Natural killer cell treated with Interleukin-12 subunit alpha and Interleukin-12 subunit beta and Interleukin-15 and Interleukin-18, amount 100 ng/mL, for 72 hours (primary cell): ENCODE measurements around the gene POLD2. TPM values are rescaled to one million over a fixed set of nuclear protein-coding genes. Genes with fewer than 3 reads are reported as not detected.

Source experiments
- ATAC-seq, 2 donors: fragments of 150-1000 bp; cut with Tn5 transposase in 1 of 2; sonication (Bioruptor Pico), chemical (Tn5 transposase) in 1 of 2; 2 replicates each; pipeline ENCODE4 v1.10.0; 2021
- DNase-seq: peaks from one replicate; pipeline ENCODE4 v3.0.0; 2022; ENCODE audit warnings: low spot score
- H3K27ac Mint-ChIP-seq, 2 donors: 1 replicate in 1 of 2; 2 replicates in 1 of 2; pipeline ENCODE4 v1.8.0; 2022; ENCODE audit warnings: mixed read lengths in 2 of 2, mild to moderate bottlenecking in 1 of 2, moderate library complexity in 1 of 2
- H3K27me3 Mint-ChIP-seq, 2 donors: 1 replicate in 1 of 2; 2 replicates in 1 of 2; pipeline ENCODE4 v1.8.0; 2022; ENCODE audit warnings: mixed read lengths in 2 of 2
- H3K36me3 Mint-ChIP-seq: one replicate; pipeline ENCODE4 v1.8.0; 2022; ENCODE audit warnings: mixed read lengths
- H3K4me1 Mint-ChIP-seq, 2 donors: 1 replicate in 1 of 2; 2 replicates in 1 of 2; pipeline ENCODE4 v1.8.0; 2022; ENCODE audit warnings: low read depth in 2 of 2, mixed read lengths in 2 of 2, mild to moderate bottlenecking in 1 of 2
- H3K4me3 Mint-ChIP-seq: one replicate; pipeline ENCODE4 v1.8.0; 2022; ENCODE audit warnings: mixed read lengths
- H3K9me3 Mint-ChIP-seq: 2 replicates; pipeline ENCODE4 v1.8.0; 2022; ENCODE audit warnings: mixed read lengths
- total RNA-seq, 2 donors: library from RNA; stranded (reverse); gene quantifications; one replicate each; pipeline ENCODE4 v1.2.3, GENCODE V29; 2022

POLD2 gene
- total RNA-seq, 2 donors from 2014 or later: 101 to 229 TPM

- Mint-ChIP-seq H3K27me3 (peaks cover 0 to 2% of the 10 kb centered on the region in 2 donors), H3K27ac (no peak overlapping the region), H3K4me1 (peaks cover 10 to 14% of the 10 kb centered on the region in 2 donors), H3K9me3 (no peaks in the 10 kb centered on the region), H3K36me3 (no peaks in the 10 kb centered on the region), H3K4me3 (no peak overlapping the region)
- DNase-seq: no peak
- no peak for ATAC-seq
Measured at GRCh38 chr7:44086627-44087026, 36.7 kb downstream of the POLD2 start.

- peaks cover 18 to 23% of the 10 kb centered on the region in 2 donors for H3K4me1 Mint-ChIP-seq
- H3K9me3 Mint-ChIP-seq: no peaks in the 10 kb centered on the region
- peaks cover 4% of the 10 kb centered on the region for H3K36me3 Mint-ChIP-seq
- no peak overlapping the region for H3K27ac Mint-ChIP-seq
- H3K27me3 Mint-ChIP-seq: no peaks in the 10 kb centered on the region
- H3K4me3 Mint-ChIP-seq: no peak overlapping the region
- no peak for ATAC-seq
- DNase-seq: no peak
Measured at GRCh38 chr7:44085546-44085945, 37.8 kb downstream of the POLD2 start.

- Mint-ChIP-seq H3K4me1 (peaks cover 18 to 23% of the 10 kb centered on the region in 2 donors), H3K27me3 (no peaks in the 10 kb centered on the region), H3K9me3 (no peaks in the 10 kb centered on the region), H3K4me3 (no peak overlapping the region), H3K27ac (peak overlapping the region in 1 of 2 donors; percentile 93), H3K36me3 (peaks cover 4% of the 10 kb centered on the region)
- ATAC-seq (no peak), DNase-seq (no peak)
Measured at GRCh38 chr7:44084701-44085100, 38.6 kb downstream of the POLD2 start.

DNA sequence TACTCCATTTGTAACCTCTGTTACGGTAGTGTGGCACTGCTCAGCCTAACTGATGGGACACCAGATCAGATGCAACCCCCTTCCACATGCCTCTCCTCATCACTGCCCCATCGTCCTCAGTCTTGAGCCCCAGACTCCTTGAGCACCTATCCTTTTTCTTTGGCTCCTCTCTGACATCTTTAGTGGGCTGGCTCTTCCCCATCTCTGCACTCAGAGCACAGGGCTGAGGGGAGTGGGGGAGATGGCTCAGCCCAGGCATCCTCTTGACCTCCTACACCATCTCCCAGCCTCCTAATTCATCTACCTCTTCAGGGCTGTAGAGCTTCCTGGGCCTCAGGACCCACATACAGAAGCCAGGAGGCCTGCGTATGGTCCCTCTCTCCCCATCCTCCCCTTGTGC, 39.6 kb downstream of the POLD2 start:
- Mint-ChIP-seq H3K36me3 (peaks cover 4% of the 10 kb centered on the region), H3K27ac (peak overlapping the region; percentile 90 to 93), H3K4me3 (peak overlapping the region; percentile 94), H3K27me3 (no peaks in the 10 kb centered on the region), H3K9me3 (no peaks in the 10 kb centered on the region), H3K4me1 (peaks cover 18 to 23% of the 10 kb centered on the region in 2 donors)
- ATAC-seq: no peak
- DNase-seq: peak; percentile 40

DNA sequence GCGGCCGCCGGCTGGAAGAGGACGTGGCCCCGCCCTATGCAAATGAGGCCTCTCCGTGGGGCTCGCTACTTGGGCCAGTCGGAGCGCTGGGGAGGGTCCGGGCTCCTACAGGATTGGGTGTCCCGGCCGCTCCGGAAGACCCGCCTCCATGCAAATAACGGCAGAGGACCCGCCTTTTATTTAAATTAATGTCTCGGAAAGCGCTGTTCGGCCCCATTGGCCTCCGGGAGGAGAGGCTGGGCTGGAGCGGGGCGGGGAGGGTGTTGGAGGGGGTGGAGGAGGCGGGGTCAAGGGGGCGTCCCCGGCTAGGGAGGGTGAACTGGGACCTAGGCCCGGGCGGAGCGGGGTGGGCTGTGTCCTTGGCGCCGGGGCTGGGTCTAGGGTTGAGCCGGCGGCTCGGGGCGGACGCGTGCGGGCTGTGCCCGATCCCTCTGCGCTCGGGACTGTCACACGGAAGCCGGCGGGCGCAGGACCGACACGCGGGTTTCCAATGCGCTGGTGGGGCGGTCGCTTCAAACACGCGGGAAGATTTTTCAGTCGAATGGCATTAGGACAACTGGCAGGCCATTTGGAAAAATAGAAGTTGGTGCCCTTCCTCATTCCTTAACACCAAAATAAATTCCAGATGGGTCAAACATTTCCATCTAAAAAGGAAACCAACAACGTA, 40.7 kb downstream of the POLD2 start:
- Mint-ChIP-seq H3K4me3 (peak overlapping the region; percentile 94), H3K27ac (peak overlapping the region; percentile 90 to 93)
- peak; percentile 97 to 98 for ATAC-seq

GRCh38 chr7:44081266-44081748, 42.0 kb downstream of the POLD2 start:
- peaks cover 34 to 39% of the 10 kb centered on the region in 2 donors for H3K4me1 Mint-ChIP-seq
- no peak for ATAC-seq
- H3K27ac Mint-ChIP-seq: peak overlapping the region; percentile 90 to 93
- peak overlapping the region; percentile 94 for H3K4me3 Mint-ChIP-seq
- peaks cover 12% of the 10 kb centered on the region for H3K36me3 Mint-ChIP-seq
- peak; percentile 47 for DNase-seq
- H3K9me3 Mint-ChIP-seq: no peaks in the 10 kb centered on the region
- no peaks in the 10 kb centered on the region for H3K27me3 Mint-ChIP-seq

More for the DNA sequence above, 40.7 kb downstream of the POLD2 start:
- peaks cover 9% of the 10 kb centered on the region for H3K36me3 Mint-ChIP-seq
- no peaks in the 10 kb centered on the region for H3K27me3 Mint-ChIP-seq
- H3K9me3 Mint-ChIP-seq: no peaks in the 10 kb centered on the region
- H3K4me1 Mint-ChIP-seq: peaks cover 27 to 32% of the 10 kb centered on the region in 2 donors
- peak; percentile 99 for DNase-seq

- DNase-seq: peak; percentile 60
- H3K27me3 Mint-ChIP-seq: no peaks in the 10 kb centered on the region
- peaks cover 34 to 39% of the 10 kb centered on the region in 2 donors for H3K4me1 Mint-ChIP-seq
- H3K36me3 Mint-ChIP-seq: peaks cover 12% of the 10 kb centered on the region
- no peaks in the 10 kb centered on the region for H3K9me3 Mint-ChIP-seq
- ATAC-seq: no peak
- peak overlapping the region; percentile 94 for H3K4me3 Mint-ChIP-seq
- peak overlapping the region; percentile 90 to 93 for H3K27ac Mint-ChIP-seq
Measured at GRCh38 chr7:44080686-44081265, 42.6 kb downstream of the POLD2 start.

GRCh38 chr7:44080118-44080517, 43.2 kb downstream of the POLD2 start:
- no peak for ATAC-seq
- Mint-ChIP-seq H3K4me1 (peaks cover 34 to 39% of the 10 kb centered on the region in 2 donors), H3K9me3 (no peaks in the 10 kb centered on the region), H3K27ac (no peak overlapping the region), H3K36me3 (peaks cover 12% of the 10 kb centered on the region), H3K27me3 (no peaks in the 10 kb centered on the region), H3K4me3 (no peak overlapping the region)
- no peak for DNase-seq

- Mint-ChIP-seq H3K4me1 (peaks cover 34 to 39% of the 10 kb centered on the region in 2 donors), H3K36me3 (peaks cover 12% of the 10 kb centered on the region), H3K27me3 (no peaks in the 10 kb centered on the region), H3K4me3 (no peak overlapping the region), H3K27ac (no peak overlapping the region), H3K9me3 (no peaks in the 10 kb centered on the region)
- ATAC-seq (no peak), DNase-seq (peak; percentile 55)
Measured at GRCh38 chr7:44079331-44080021, 43.9 kb downstream of the POLD2 start.

GRCh38 chr7:44078521-44078920, 44.8 kb downstream of the POLD2 start:
- Mint-ChIP-seq H3K27ac (peak overlapping the region; percentile 70 to 71), H3K27me3 (no peaks in the 10 kb centered on the region), H3K9me3 (no peaks in the 10 kb centered on the region), H3K4me1 (peaks cover 34 to 39% of the 10 kb centered on the region in 2 donors), H3K4me3 (peak overlapping the region; percentile 27), H3K36me3 (peaks cover 12% of the 10 kb centered on the region)
- no peak for DNase-seq
- ATAC-seq: no peak

- Mint-ChIP-seq H3K36me3 (peaks cover 12% of the 10 kb centered on the region), H3K27me3 (no peaks in the 10 kb centered on the region)
Measured at GRCh38 chr7:44077681-44078091, 45.7 kb downstream of the POLD2 start.

GRCh38 chr7:44077061-44077460, 46.3 kb downstream of the POLD2 start:
- no peaks in the 10 kb centered on the region for H3K9me3 Mint-ChIP-seq
- ATAC-seq: no peak
- peaks cover 30 to 32% of the 10 kb centered on the region in 2 donors for H3K4me1 Mint-ChIP-seq
- H3K4me3 Mint-ChIP-seq: no peak overlapping the region
- peak overlapping the region; percentile 70 to 71 for H3K27ac Mint-ChIP-seq
- DNase-seq: no peak
- peaks cover 12% of the 10 kb centered on the region for H3K36me3 Mint-ChIP-seq
- H3K27me3 Mint-ChIP-seq: no peaks in the 10 kb centered on the region

More at GRCh38 chr7:44077681-44078091, 45.7 kb downstream of the POLD2 start:
- Mint-ChIP-seq H3K4me1 (peaks cover 29 to 30% of the 10 kb centered on the region in 2 donors), H3K27ac (peak overlapping the region; percentile 70 to 71), H3K9me3 (no peaks in the 10 kb centered on the region), H3K4me3 (peak overlapping the region; percentile 66)
- no peak for ATAC-seq
- DNase-seq: peak; percentile 74

DNA sequence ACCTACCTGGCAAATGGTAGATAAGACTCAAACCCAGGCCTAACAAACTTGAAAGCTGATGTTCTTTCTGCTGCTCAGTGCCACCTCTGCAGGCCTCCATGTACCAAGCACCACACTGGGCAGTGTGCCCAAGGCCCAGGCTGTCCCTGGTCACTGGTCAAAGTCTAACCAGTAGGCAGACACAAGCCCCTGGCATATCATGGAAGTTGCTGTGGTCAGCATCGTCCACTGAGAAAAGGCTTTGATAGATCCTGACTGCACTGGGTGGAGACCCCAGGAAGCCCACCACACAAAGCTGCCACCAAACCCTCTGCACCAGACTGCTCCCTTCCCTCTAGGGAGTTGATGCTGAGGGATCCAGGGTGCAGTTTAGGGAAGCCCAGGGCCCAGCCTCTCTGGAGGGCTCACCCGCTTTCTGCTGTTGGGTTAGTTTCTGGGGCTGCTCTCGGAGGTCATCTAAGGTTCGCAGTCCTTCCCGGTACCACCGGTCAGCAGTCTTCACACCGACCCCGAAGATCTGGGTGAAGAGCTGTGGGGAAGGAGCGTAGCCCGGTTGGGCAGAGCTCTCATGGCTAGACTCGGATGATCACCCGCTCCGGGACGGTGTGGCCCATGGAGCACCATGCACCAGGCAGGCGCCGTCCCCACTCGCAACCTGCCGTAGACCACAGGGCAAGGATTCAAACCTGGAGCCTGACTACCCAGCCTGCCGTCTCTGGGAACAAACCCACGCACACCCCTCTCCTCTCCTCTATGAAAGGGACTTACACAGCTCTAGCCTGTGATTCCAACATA, 47.0 kb downstream of the POLD2 start:
- no peak for DNase-seq
- Mint-ChIP-seq H3K9me3 (no peaks in the 10 kb centered on the region), H3K27me3 (no peaks in the 10 kb centered on the region), H3K27ac (peak overlapping the region in 1 of 2 donors; percentile 71), H3K36me3 (peaks cover 11% of the 10 kb centered on the region), H3K4me1 (peaks cover 28 to 30% of the 10 kb centered on the region in 2 donors), H3K4me3 (no peak overlapping the region)
- ATAC-seq: no peak
